Fibroblast of skin of right quadriceps (primary cell): ENCODE data around the gene CIB4.

Source experiments
- DNase-seq: peaks from one replicate; pipeline ENCODE4 v3.0.0-alpha.2; 2013

The CIB4 gene

DNA sequence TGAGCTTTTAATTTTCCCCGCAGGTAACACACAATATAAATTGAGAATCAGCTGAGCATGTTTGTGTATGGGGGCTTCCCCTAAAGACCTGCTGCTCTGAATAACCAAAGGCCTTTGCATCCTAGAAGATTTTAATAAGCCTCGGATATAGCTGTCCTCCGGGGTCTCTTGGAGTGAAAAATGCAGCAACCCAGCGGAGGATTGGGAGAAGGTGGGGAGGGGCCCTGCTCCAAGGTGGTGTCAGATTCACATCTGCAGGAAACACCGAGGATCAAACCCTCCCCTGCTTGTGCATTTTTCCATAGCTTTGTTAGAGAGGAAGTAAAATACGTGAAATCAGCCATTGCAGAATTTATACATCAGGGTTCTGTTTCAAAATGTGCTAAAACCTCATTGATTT lies 100.2 kb downstream of the CIB4 start:
- no peak for DNase-seq

GRCh38 chr2:26540306-26540705 lies 100.9 kb downstream of the CIB4 start:
- no peak for DNase-seq

GRCh38 chr2:26537826-26538475 lies 103.2 kb downstream of the CIB4 start:
- DNase-seq: no peak

DNA sequence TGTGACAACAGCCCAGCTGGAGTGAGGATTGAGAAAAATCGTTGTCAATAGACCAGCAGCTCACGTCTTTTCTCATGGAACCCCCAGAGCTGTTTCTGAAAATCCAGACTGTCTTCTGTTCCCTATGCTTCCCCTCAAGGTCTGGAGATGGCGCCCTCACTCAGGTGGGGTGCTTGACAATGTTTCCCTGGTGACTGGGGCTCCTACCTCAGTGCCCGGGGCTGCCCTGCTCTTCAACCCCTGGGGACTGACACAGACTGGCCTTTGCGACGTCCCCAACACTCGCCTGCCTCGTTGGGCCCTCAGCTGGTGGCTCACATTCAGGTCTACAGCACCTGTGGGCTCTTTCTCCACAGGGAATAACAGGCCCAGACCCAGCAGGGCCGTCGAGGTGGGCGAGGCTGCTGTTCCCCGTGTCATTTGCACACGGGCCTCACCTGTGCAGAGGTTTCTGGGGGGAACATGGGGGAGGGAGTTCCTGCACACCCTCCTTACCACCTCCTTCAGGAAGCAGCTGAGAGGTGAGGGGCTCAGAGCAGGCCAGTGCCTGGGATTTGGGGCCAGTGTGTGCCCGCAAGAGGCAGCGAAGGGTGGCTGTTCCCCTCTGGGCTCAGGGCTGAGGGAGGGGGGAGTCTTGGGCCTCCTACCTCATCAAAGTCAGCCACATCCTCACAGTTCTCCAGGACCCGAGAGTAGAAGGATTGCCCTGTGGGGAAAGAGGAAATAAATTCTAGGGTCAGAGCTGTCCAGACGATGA lies 103.9 kb downstream of the CIB4 start:
- no peak for DNase-seq

DNA sequence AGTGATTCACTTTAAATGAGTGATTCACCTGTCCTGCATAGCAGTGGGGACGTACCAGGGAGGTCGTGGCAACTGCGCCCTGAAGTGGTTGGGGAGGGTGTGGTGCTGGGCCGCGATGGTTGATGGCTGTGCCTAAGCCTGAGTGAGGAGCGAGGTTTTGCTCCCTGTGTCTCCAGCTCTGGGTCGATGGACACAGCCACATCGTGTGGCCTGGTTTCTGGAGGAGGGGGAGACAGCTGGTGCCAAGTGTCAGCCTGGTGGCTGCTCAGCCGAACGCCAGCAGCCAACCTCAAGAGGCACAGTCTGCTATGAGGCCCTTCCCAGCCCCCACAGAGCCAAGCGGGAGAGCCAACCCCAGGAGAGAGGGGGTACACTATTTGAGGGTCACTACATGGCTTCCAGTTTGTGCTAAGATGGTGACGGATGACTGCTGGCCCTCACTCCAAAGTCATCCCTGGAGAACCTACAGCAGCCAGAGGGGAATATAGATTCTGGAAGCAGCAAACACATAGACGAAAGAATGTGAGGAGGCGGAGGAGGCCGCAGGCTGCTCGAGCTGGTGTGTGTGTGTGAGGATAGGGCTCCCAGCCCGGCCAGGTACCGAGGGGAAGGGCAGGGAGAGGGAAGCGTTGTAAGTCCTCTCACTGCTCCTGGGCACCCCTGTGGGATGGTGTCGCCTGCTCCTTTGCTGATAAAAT lies 104.6 kb downstream of the CIB4 start:
- DNase-seq: no peak

- DNase-seq: no peak
Measured at GRCh38 chr2:26535663-26536275, 105.4 kb downstream of the CIB4 start.

DNA sequence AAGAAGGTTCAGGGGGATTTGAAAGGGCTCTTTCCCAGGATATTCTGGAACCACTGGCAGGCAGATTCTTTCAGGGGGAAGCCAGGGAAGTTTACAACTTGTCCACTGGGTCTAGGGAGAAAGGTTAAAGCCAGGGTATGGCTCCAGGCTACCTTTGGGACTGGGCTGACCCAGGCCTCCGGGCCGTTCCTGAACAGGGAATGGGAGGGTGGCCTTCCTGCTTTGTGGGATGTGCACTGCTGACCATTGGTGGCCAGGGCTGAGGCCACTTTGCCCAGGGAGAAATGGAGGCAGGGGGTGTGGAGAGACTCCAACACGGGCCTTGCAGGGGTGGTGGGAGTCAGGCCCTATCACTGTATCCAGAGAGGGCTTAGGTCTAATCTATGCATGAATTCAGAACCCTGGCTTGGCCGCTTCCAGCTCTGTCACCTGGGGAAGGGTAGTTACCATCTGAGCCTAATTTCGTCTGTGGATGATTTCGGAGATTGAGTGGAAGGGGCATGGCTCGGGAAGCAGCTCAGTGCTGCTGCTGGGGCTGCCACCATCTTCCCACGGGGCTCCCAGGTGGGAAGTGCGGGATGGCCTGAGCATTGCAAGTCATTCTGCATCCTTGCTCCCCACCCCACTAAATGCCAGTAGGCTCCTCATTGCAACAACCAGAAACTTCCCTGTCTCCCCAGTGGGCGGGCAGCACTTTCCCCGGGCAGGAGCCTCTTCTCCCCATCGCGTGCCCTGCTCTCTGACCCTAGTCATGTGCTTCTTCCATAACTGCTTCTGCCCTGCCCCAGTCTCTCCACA lies 106.1 kb downstream of the CIB4 start:
- no peak for DNase-seq

GRCh38 chr2:26534098-26534864 lies 106.9 kb downstream of the CIB4 start:
- DNase-seq: no peak

- no peak for DNase-seq
Measured at GRCh38 chr2:26533661-26534060, 107.5 kb downstream of the CIB4 start.

DNA sequence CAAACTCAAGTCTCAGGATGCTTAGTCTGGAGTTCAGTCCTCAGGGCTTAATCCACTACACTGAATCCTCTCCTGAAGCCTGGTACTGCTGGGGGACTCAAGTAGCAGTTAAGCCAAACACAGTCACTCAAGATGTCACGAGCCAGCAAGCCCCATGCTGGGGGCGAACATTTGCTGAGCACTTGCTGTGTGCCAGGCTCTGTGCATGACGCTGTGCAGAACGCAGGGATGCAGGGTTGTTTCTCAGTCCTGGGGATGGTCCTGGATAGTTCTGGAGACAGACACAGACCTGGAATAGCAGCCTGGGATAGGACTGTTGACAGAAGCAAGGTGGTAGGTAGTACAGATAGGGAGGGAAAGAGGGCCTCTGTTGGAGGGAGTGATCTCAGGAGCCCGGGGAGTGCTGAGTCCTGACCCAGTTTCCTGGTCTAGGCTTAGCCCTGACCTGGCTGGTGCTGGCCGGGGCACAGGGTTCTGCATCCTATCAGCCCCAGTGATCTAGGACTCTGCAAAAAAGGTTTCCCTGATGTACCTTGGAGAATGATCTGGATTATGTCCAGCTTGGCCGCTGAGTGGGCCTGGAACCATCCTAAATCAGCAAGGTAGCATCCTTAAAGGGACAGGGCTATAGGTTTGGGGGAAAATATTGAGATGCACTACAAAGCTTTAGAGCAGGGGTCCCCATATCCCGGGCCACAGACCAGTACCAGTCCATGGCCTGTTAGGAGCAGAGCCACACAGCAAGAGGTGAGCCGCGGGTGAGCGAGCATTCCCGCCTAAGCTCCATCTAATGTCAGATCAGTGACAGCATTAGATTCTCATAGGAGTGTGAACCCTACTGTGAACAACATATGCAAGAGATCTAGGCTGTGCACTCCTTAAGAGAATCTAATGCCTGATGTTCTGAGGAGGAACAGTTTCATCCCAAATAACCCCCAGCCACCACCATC lies 108.6 kb downstream of the CIB4 start:
- DNase-seq: no peak
